H1 (cell line): ENCODE measurements around the gene SLC39A11. TPM values are rescaled to one million over a fixed set of nuclear protein-coding genes. Genes with fewer than 3 reads are reported as not detected.

Experiments used
- RAD21 ChIP-seq, 2 experiments: IDR thresholded peaks in 1 of 2; conservative IDR thresholded peaks in 1 of 2; 2 replicates each; pipeline ENCODE4 v1.6.1; 2011; ENCODE audit warnings: low read depth in 2 of 2, low read length in 2 of 2, improper control_type of control experiment in 1 of 2, inconsistent platforms in 1 of 2, mild to moderate bottlenecking in 1 of 2, moderate library complexity in 1 of 2
- polyA plus RNA-seq, 7 experiments: library from polyadenylated mRNA; depleted of rRNA in 3 of 7; stranded (reverse) in 5 of 7; unstranded in 2 of 7; fragments of >200 nt in 5 of 7; fragments of 200-250 nt in 2 of 7; gene quantifications; 1 replicate in 5 of 7; 2 replicates in 1 of 7; 4 replicates in 1 of 7; pipeline versions ENCODE4 v1.2.1 to v1.2.3, GENCODE V29; 2011 to 2013; ENCODE audit warnings: missing spikeins in 2 of 7, mixed read lengths in 2 of 7
- total RNA-seq: library from RNA; stranded (reverse); fragmentation: NEBNext Ultra II Directional; extraction: Animal tissue kit (Norgen Biotek cat#: 25700); gene quantifications from 2 replicates; pipeline ENCODE4 v1.2.1, GENCODE V29; 2021

Gene SLC39A11
- total and polyA plus RNA-seq, 2 of the 8 experiments (the other 6 are each of a cell fraction or from before 2014, with no cell fraction given), result 12.2 to 19.6 TPM

DNA sequence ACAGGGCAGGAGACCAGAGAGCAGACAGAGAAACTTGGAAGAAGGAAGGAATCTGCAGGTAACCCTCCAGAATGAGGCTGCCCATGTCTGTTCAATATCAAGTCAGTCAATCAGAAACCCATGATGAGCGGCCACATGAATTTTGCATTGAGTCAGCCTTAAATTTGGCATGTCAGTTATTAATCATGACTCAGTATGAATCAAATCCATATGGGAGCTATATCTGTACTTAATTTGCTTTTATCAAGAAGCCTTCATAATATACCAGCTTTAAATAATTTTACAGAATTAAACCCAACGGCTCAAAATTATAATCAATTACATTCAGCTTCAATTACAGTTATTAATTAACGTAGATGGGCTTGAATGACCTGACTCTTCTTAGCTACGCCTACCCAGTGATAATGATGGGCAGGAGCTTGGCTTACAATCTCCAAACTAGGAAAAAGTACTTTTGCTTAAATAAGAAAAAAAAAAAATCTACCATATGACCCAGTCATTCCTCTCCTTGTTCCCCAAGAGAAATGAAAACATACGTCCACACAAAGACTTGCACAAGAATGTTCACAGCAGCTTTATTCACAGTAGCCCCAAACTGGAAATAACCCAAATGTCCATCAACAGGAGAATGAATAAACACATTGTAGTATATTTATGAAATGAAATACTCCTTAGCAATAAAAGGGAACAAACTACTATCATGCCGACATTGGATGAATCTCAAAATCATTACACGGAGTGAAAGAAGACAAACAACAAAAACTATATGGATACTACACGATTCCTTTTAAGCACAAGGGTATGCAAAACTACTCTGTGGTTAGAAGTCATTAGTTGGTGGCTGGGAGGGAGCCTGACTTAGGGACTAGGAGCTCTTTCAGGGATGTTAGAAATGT, 48.6 kb downstream of the SLC39A11 start (continued):
- TF ChIP-seq RAD21 (IDR thresholded peaks at IDR 0.05 in 1 of 2, conservative IDR thresholded peaks at IDR 0.05 in 1 of 2; ENCODE audit: low read depth in 2 of 2, low read length in 2 of 2), result no peak
